CMK (cell line): ENCODE data around the gene RNF149.
"Not testable (repeated sequence)": the region's sequence is repeated elsewhere in the genome, so short reads cannot be mapped to it uniquely, and the experiment has no call there.

ENCODE experiments used
- DNase-seq: peaks from one replicate; pipeline ENCODE4 v3.0.0-alpha.2; 2010; ENCODE audit warnings: low read depth

The RNF149 gene

GRCh38 chr2:101308432-101309210 lies at the start of gene RNF149:
Gene RNF149 (minus strand): TSS chr2:101308701. CDS start chr2:101308588, 113 bp downstream.
- DNase-seq = peak; percentile 82

GRCh38 chr2:101357376-101357775 lies 48.9 kb upstream of the RNF149 start:
- DNase-seq = no peak

GRCh38 chr2:101356521-101356920 lies 48.0 kb upstream of the RNF149 start:
- no peak for DNase-seq

- no peak for DNase-seq
These were observed 47.6 kb upstream of the RNF149 start for GRCh38 chr2:101356055-101356454.

GRCh38 chr2:101355401-101356054 lies 47.0 kb upstream of the RNF149 start:
- DNase-seq = no peak

- no peak for DNase-seq
These were observed 46.2 kb upstream of the RNF149 start for GRCh38 chr2:101354420-101355311.

GRCh38 chr2:101352631-101353030 lies 44.1 kb upstream of the RNF149 start:
- not testable (repeated sequence) for DNase-seq

- no peak for DNase-seq
These were observed 42.7 kb upstream of the RNF149 start for GRCh38 chr2:101351207-101351606.

GRCh38 chr2:101349893-101350662 lies 41.6 kb upstream of the RNF149 start:
- no peak for DNase-seq

- DNase-seq = no peak
These were observed 40.4 kb upstream of the RNF149 start for GRCh38 chr2:101348883-101349282.

- DNase-seq = no peak
These were observed 38.4 kb upstream of the RNF149 start for GRCh38 chr2:101346909-101347308.

GRCh38 chr2:101344137-101344536 lies 35.6 kb upstream of the RNF149 start:
- DNase-seq = no peak

- no peak for DNase-seq
These were observed 34.1 kb upstream of the RNF149 start for GRCh38 chr2:101342625-101343008.

GRCh38 chr2:101341901-101342624 lies 33.6 kb upstream of the RNF149 start:
- DNase-seq = no peak

- no peak for DNase-seq
These were observed 32.9 kb upstream of the RNF149 start for GRCh38 chr2:101341421-101341820.

- DNase-seq = no peak
These were observed 31.6 kb upstream of the RNF149 start for GRCh38 chr2:101340141-101340551.

GRCh38 chr2:101339266-101339880 lies 30.9 kb upstream of the RNF149 start:
- DNase-seq = no peak

- DNase-seq = no peak
These were observed 29.4 kb upstream of the RNF149 start for GRCh38 chr2:101337877-101338276.

- DNase-seq = no peak
These were observed 24.6 kb upstream of the RNF149 start for GRCh38 chr2:101332885-101333766.

GRCh38 chr2:101331202-101331601 lies 22.7 kb upstream of the RNF149 start:
- no peak for DNase-seq
